SK-N-SH treated with all-trans-retinoic acid at 6 μM for 48 hours (cell line): ENCODE measurements around the gene ABCC1.

Experiments
- ATAC-seq: fragments of 200-7000 bp; cut with Tn5 transposase; 3 replicates; pipeline ENCODE4 v1.9.1; 2020; ENCODE audit warnings: mild to moderate bottlenecking, moderate library complexity
- ARNTL ChIP-seq: fragments of 450-650 bp; formaldehyde crosslinking; IDR thresholded peaks from 2 replicates; pipeline ENCODE4 v1.5.0; 2020; ENCODE audit warnings: low read depth, mild to moderate bottlenecking, moderate library complexity, borderline replicate concordance
- BACH2 ChIP-seq: fragments of 250-450 bp; sonication (Bioruptor Pico); IDR thresholded peaks from 2 replicates; pipeline ENCODE4 v1.9.0; 2021; ENCODE audit warnings: mild to moderate bottlenecking, borderline replicate concordance
- CREB5 ChIP-seq: fragments of 250-450 bp; sonication (Bioruptor Pico); IDR thresholded peaks from 2 replicates; pipeline ENCODE4 v1.5.1; 2020; ENCODE audit warnings: low read depth, mild to moderate bottlenecking, moderate library complexity
- CSRNP3 ChIP-seq: fragments of 250-450 bp; sonication (Bioruptor Pico); IDR thresholded peaks from 2 replicates; pipeline ENCODE4 v1.5.1; 2021; ENCODE audit warnings: mild to moderate bottlenecking, moderate library complexity
- ESRRG ChIP-seq: fragments of 250-450 bp; sonication (Bioruptor Pico); IDR thresholded peaks from 2 replicates; pipeline ENCODE4 v1.6.1; 2021; ENCODE audit warnings: mild to moderate bottlenecking
- GLIS3 ChIP-seq: fragments of 250-450 bp; sonication (Bioruptor Pico); IDR thresholded peaks from 2 replicates; pipeline ENCODE4 v1.5.0; 2020; ENCODE audit warnings: mild to moderate bottlenecking, moderate library complexity
- ISL1 ChIP-seq: fragments of 250-450 bp; sonication (Bioruptor Pico); IDR thresholded peaks from 2 replicates; pipeline ENCODE4 v2.1.2; 2022; ENCODE audit warnings: mild to moderate bottlenecking, moderate library complexity
- OSR1 ChIP-seq: fragments of 250-450 bp; sonication (Bioruptor Pico); IDR thresholded peaks from 2 replicates; pipeline ENCODE4 v1.8.0; 2022; ENCODE audit warnings: moderate library complexity, mild to moderate bottlenecking, inconsistent platforms
- PATZ1 ChIP-seq: fragments of 250-450 bp; sonication (Bioruptor Pico); IDR thresholded peaks from 2 replicates; pipeline ENCODE4 v1.8.0; 2020; ENCODE audit warnings: mild to moderate bottlenecking, moderate library complexity, borderline replicate concordance
- PPARA ChIP-seq: fragments of 250-450 bp; sonication (Bioruptor Pico); IDR thresholded peaks from 2 replicates; pipeline ENCODE4 v1.5.0; 2020; ENCODE audit warnings: mild to moderate bottlenecking, borderline replicate concordance
- RARB ChIP-seq: fragments of 250-450 bp; sonication (Bioruptor Pico); IDR thresholded peaks from 2 replicates; pipeline ENCODE4 v1.8.0; 2021; ENCODE audit warnings: mild to moderate bottlenecking, moderate library complexity
- SNAI2 ChIP-seq: fragments of 250-450 bp; sonication (Bioruptor Pico); IDR thresholded peaks from 2 replicates; pipeline ENCODE4 v1.5.0; 2020; ENCODE audit warnings: mild to moderate bottlenecking, moderate library complexity
- TCF4 ChIP-seq: fragments of 250-450 bp; sonication (Bioruptor Pico); IDR thresholded peaks from 2 replicates; pipeline ENCODE4 v1.8.0; 2021; ENCODE audit warnings: mild to moderate bottlenecking, moderate library complexity, borderline replicate concordance
- TOX ChIP-seq: fragments of 250-450 bp; sonication (Bioruptor Pico); IDR thresholded peaks from 2 replicates; pipeline ENCODE4 v1.8.0; 2021; ENCODE audit warnings: mild to moderate bottlenecking, moderate library complexity, borderline replicate concordance
- ZC3H10 ChIP-seq: fragments of 250-450 bp; sonication (Bioruptor Pico); IDR thresholded peaks from 2 replicates; pipeline ENCODE4 v1.5.1; 2021; ENCODE audit warnings: mild to moderate bottlenecking, moderate library complexity
- ZFP3 ChIP-seq: fragments of 250-450 bp; sonication (Bioruptor Pico); IDR thresholded peaks from 2 replicates; pipeline ENCODE4 v1.5.0; 2020; ENCODE audit warnings: mild to moderate bottlenecking, moderate library complexity
- ZFP30 ChIP-seq: fragments of 450-650 bp; formaldehyde crosslinking; IDR thresholded peaks from 2 replicates; pipeline ENCODE4 v1.5.0; 2022; ENCODE audit warnings: mild to moderate bottlenecking, moderate library complexity
- ZNF565 ChIP-seq: fragments of 450-650 bp; formaldehyde crosslinking; conservative IDR thresholded peaks from 2 replicates; pipeline ENCODE4 v1.5.0; 2020; ENCODE audit warnings: low read depth, mild to moderate bottlenecking, moderate library complexity
- ZNF70 ChIP-seq: fragments of 450-650 bp; formaldehyde crosslinking; IDR thresholded peaks from 2 replicates; pipeline ENCODE4 v1.5.0; 2020; ENCODE audit warnings: mild to moderate bottlenecking, moderate library complexity
- ZNF8 ChIP-seq: fragments of 450-650 bp; formaldehyde crosslinking; IDR thresholded peaks from 2 replicates; pipeline ENCODE4 v1.5.0; 2020; ENCODE audit warnings: mild to moderate bottlenecking, moderate library complexity
- TF ChIP-seq, protein P1 (sequence below): fragments of 250-450 bp; sonication (Bioruptor Pico); IDR thresholded peaks from 2 replicates; pipeline ENCODE4 v1.5.0; 2020; ENCODE audit warnings: mild to moderate bottlenecking, moderate library complexity

Gene ABCC1

DNA sequence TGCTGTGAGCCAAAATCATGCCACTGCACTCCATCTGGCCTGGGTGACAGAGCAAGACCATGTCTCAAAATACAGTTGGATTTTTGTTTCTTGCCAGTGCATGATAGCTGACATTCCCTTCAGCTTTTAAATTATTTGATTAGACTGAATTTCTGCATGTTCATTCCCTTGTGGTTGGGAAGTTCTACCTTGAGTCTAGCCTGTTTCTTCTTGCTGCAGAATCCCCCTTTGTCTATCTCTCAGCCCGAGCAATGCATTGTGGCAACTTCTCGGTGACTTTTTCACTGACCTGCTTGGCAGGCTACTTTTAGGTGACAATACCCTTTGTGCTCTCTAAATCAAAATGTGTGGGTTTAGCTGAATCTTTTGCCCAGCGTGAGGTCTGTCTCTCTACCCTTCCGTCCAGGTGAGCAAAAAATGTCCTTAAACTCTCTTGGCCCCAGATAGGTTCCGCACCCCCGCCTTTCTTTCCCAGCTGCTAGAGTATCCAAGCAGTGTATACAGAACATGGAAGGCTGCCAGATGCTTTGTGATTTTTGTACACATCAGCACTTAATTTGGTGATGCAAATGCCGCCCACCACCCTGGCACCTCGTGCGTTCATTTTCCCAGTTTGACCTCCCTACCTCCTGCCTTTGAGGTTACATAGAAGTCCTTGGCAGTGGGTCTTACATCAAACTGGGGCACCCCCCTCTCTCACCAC is 143.7 kb downstream of the ABCC1 start:
- ATAC-seq, result no peak
- TF ChIP-seq ZC3H10 (no peak), ISL1 (CRISPR knock-in tag) (no peak), ZNF70 (no peak), BACH2 (CRISPR knock-in tag) (no peak), RARB (CRISPR knock-in tag) (no peak), PPARA (no peak), CSRNP3 (CRISPR knock-in tag) (no peak), TOX (no peak), ZFP3 (CRISPR knock-in tag) (no peak), CREB5 (CRISPR knock-in tag) (no peak), TCF4 (no peak), SNAI2 (no peak)
- TF ChIP-seq, all 23 proteins: peak for 0

DNA sequence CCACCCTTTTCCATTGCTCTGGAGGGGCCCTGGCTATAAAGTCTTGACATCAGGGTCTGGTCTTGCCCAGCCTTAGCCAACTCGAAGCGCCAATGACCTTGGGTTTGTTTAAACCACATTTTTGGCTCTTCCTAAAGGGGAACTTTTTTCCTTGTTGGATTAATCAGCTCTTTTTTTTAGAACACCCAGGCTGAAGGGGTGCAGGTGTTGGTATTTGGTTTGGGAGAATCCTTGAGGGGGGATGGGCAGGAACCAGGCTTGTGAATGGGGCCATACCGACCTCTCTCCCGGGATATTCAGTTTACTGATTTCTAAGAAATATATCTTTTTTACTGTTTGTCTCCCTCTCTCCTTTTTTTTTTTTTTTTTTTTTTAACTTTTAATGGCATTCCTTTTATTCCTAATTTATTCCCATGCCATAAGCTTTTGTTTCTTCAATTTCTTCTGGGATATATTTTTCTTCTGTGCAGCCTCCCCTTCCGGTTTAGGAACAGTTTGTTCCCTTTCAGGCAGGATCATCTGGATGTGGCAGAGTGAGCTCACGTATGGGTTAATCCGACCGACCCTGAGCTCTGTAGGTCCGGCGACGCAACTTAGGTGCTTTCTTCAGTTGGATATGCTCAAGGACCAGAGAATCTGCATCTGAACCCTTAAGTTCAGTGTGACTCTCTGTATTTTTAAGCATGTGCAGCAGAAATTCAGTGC is 144.4 kb downstream of the ABCC1 start:
- TF ChIP-seq TOX (no peak), ZFP3 (CRISPR knock-in tag) (no peak), CSRNP3 (CRISPR knock-in tag) (no peak), PPARA (no peak), ISL1 (CRISPR knock-in tag) (no peak), ARNTL (CRISPR knock-in tag) (no peak), ESRRG (CRISPR knock-in tag) (no peak), PATZ1 (CRISPR knock-in tag) (no peak), OSR1 (CRISPR knock-in tag) (no peak), ZFP30 (CRISPR knock-in tag) (no peak), ZNF8 (CRISPR knock-in tag) (no peak), ZNF70 (no peak), RARB (CRISPR knock-in tag) (no peak), GLIS3 (CRISPR knock-in tag) (no peak)
- TF ChIP-seq, protein P1, sequence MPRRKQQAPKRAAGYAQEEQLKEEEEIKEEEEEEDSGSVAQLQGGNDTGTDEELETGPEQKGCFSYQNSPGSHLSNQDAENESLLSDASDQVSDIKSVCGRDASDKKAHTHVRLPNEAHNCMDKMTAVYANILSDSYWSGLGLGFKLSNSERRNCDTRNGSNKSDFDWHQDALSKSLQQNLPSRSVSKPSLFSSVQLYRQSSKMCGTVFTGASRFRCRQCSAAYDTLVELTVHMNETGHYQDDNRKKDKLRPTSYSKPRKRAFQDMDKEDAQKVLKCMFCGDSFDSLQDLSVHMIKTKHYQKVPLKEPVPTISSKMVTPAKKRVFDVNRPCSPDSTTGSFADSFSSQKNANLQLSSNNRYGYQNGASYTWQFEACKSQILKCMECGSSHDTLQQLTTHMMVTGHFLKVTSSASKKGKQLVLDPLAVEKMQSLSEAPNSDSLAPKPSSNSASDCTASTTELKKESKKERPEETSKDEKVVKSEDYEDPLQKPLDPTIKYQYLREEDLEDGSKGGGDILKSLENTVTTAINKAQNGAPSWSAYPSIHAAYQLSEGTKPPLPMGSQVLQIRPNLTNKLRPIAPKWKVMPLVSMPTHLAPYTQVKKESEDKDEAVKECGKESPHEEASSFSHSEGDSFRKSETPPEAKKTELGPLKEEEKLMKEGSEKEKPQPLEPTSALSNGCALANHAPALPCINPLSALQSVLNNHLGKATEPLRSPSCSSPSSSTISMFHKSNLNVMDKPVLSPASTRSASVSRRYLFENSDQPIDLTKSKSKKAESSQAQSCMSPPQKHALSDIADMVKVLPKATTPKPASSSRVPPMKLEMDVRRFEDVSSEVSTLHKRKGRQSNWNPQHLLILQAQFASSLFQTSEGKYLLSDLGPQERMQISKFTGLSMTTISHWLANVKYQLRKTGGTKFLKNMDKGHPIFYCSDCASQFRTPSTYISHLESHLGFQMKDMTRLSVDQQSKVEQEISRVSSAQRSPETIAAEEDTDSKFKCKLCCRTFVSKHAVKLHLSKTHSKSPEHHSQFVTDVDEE (CRISPR knock-in tag), result no peak
- ATAC-seq, result no peak

DNA sequence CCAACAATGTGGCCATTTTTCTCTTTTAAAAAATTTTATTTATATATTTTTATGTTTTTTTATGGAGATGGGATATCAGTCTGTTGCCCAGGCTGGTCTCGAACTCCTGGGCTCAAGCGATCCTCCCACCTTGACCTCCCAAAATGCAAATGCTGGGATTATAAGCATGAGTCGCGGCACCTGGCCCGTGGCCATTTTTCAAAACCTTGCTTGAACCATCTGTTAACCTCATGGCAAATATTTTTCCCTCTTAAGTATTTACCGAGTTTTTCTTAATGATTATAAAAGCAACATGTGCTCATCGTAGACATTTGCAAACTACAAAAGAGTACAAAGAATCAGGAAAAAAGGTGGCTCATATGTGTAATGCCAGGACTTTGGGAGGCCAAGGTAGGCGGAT is 146.2 kb downstream of the ABCC1 start:
- no peak for ATAC-seq
- TF ChIP-seq ZC3H10 (no peak), ZNF70 (no peak), CREB5 (CRISPR knock-in tag) (no peak), PATZ1 (CRISPR knock-in tag) (no peak), ZNF565 (CRISPR knock-in tag) (no peak), TCF4 (no peak), ARNTL (CRISPR knock-in tag) (no peak), ISL1 (CRISPR knock-in tag) (no peak)
- TF ChIP-seq, protein P1 (CRISPR knock-in tag), result no peak
